Esophagus (tissue), 2 donors: Measurements from ENCODE around the gene ZNF343. TPM values are rescaled to one million over a fixed set of nuclear protein-coding genes. Genes with fewer than 3 reads are reported as not detected.
A peak's percentile ranks its signal among the peaks of the same experiment; 100 is the strongest.
"Not testable (repeated sequence)": the region's sequence is repeated elsewhere in the genome, so short reads cannot be mapped to it uniquely, and the experiment has no call there.

Experiments
- H3K27ac ChIP-seq, 2 donors: one replicate each; pipeline ENCODE4 v1.5.1; 2013; ENCODE audit warnings: low read depth in 2 of 2, mild to moderate bottlenecking in 2 of 2, inconsistent platforms in 1 of 2, low read length in 1 of 2, moderate library complexity in 1 of 2
- H3K27me3 ChIP-seq, 2 donors: one replicate each; pipeline ENCODE4 v1.6.1; 2013; ENCODE audit warnings: low read length in 2 of 2, control low read depth in 1 of 2, mild to moderate bottlenecking in 1 of 2; ENCODE audit not compliant: insufficient read depth in 2 of 2, control insufficient read depth in 1 of 2
- H3K36me3 ChIP-seq, 2 donors: one replicate each; pipeline ENCODE4 v1.6.1; 2013; ENCODE audit warnings: low read length in 1 of 2; ENCODE audit not compliant: control insufficient read depth in 2 of 2, insufficient read depth in 2 of 2
- H3K4me1 ChIP-seq, 2 donors: one replicate each; pipeline ENCODE4 v1.6.1; 2013; ENCODE audit warnings: low read length in 1 of 2; ENCODE audit not compliant: control insufficient read depth in 2 of 2, insufficient read depth in 2 of 2
- H3K4me3 ChIP-seq, 2 donors: one replicate each; pipeline ENCODE4 v1.5.1; 2013; ENCODE audit warnings: low read length in 2 of 2, mild to moderate bottlenecking in 2 of 2, low read depth in 1 of 2, moderate library complexity in 1 of 2
- H3K9me3 ChIP-seq, 2 donors: one replicate each; pipeline ENCODE4 v1.6.1; 2013; ENCODE audit warnings: mild to moderate bottlenecking in 2 of 2, low read depth in 1 of 2, low read length in 1 of 2, moderate library complexity in 1 of 2; ENCODE audit not compliant: control insufficient read depth in 2 of 2, insufficient read depth in 1 of 2
- WGBS, 2 donors: extraction: QIAGEN DNeasy Blood & Tissue Kit; methylation state at CpG; one replicate each; pipeline ENCODE4 v1.1.7; 2013; 5-methylcytosine and 5-hydroxymethylcytosine counted together
- polyA plus RNA-seq, 2 donors: library from polyadenylated mRNA; stranded (reverse); fragments of 200-250 nt; gene quantifications; one replicate each; pipeline ENCODE4 v1.2.3, GENCODE V29; 2013
- donor health status: healthy with polysubstance abuse.
- donor health status: Bipolar disorder and iron deficiency.

The ZNF343 gene
- polyA plus RNA-seq, 2 donors = 4.4 to 4.6 TPM

- H3K4me1 ChIP-seq, H3K4me3 ChIP-seq, H3K36me3 ChIP-seq, H3K9me3 ChIP-seq, H3K27me3 ChIP-seq, H3K27ac ChIP-seq: not testable (repeated sequence)
- 87% methylated on average over 5 of the region's 5 CpGs for WGBS, 2 donors
Measured at GRCh38 chr20:2522826-2523429, 14.2 kb upstream of the ZNF343 start.

GRCh38 chr20:2521369-2522305 lies 12.9 kb upstream of the ZNF343 start:
- no peaks in the 10 kb centered on the region for H3K9me3 ChIP-seq
- H3K27me3 ChIP-seq = no peaks in the 10 kb centered on the region
- no peaks in the 10 kb centered on the region for H3K36me3 ChIP-seq
- H3K4me3 ChIP-seq = no peak overlapping the region
- no peak overlapping the region for H3K27ac ChIP-seq
- no peaks in the 10 kb centered on the region for H3K4me1 ChIP-seq
- 15 to 18% methylated on average over 10 of the region's 10 CpGs for WGBS, 2 donors

GRCh38 chr20:2520617-2521016 lies 11.9 kb upstream of the ZNF343 start:
- Histone ChIP-seq H3K4me3 (no peak overlapping the region), H3K27me3 (no peaks in the 10 kb centered on the region), H3K27ac (no peak overlapping the region), H3K9me3 (no peaks in the 10 kb centered on the region), H3K36me3 (no peaks in the 10 kb centered on the region), H3K4me1 (no peaks in the 10 kb centered on the region)
- 85 to 86% methylated on average over 3 of the region's 3 CpGs for WGBS, 2 donors

- 91 to 93% methylated on average over 4 of the region's 4 CpGs for WGBS, 2 donors
- H3K4me1 ChIP-seq = no peaks in the 10 kb centered on the region
- H3K4me3 ChIP-seq = no peak overlapping the region
- no peaks in the 10 kb centered on the region for H3K27me3 ChIP-seq
- H3K27ac ChIP-seq = no peak overlapping the region
- H3K36me3 ChIP-seq = no peaks in the 10 kb centered on the region
- no peaks in the 10 kb centered on the region for H3K9me3 ChIP-seq
Measured at GRCh38 chr20:2519115-2519809, 10.5 kb upstream of the ZNF343 start.

GRCh38 chr20:2518558-2518957 lies 9.8 kb upstream of the ZNF343 start:
- H3K27me3 ChIP-seq = no peaks in the 10 kb centered on the region
- H3K4me3 ChIP-seq = no peak overlapping the region
- no peaks in the 10 kb centered on the region for H3K36me3 ChIP-seq
- 80 to 88% methylated on average over 4 of the region's 4 CpGs for WGBS, 2 donors
- H3K9me3 ChIP-seq = no peaks in the 10 kb centered on the region
- H3K27ac ChIP-seq = no peak overlapping the region
- no peaks in the 10 kb centered on the region for H3K4me1 ChIP-seq

- Histone ChIP-seq H3K27ac (no peak overlapping the region), H3K4me1 (no peaks in the 10 kb centered on the region), H3K4me3 (no peak overlapping the region), H3K9me3 (no peaks in the 10 kb centered on the region), H3K36me3 (no peaks in the 10 kb centered on the region), H3K27me3 (no peaks in the 10 kb centered on the region)
- WGBS, 2 donors = 86 to 90% methylated on average over 10 of the region's 10 CpGs
Measured at GRCh38 chr20:2518096-2518495, 9.4 kb upstream of the ZNF343 start.

GRCh38 chr20:2516399-2516798 lies 7.7 kb upstream of the ZNF343 start:
- no peak overlapping the region for H3K27ac ChIP-seq
- H3K9me3 ChIP-seq = no peaks in the 10 kb centered on the region
- WGBS, 2 donors = 80 to 86% methylated on average over 2 of the region's 2 CpGs
- no peaks in the 10 kb centered on the region for H3K4me1 ChIP-seq
- no peak overlapping the region for H3K4me3 ChIP-seq
- no peaks in the 10 kb centered on the region for H3K36me3 ChIP-seq
- no peaks in the 10 kb centered on the region for H3K27me3 ChIP-seq

- no peak overlapping the region for H3K27ac ChIP-seq
- 72 to 84% methylated on average over 1 of the region's 1 CpG for WGBS, 2 donors
- no peak overlapping the region for H3K4me3 ChIP-seq
- no peaks in the 10 kb centered on the region for H3K27me3 ChIP-seq
- no peaks in the 10 kb centered on the region for H3K4me1 ChIP-seq
- H3K9me3 ChIP-seq = no peaks in the 10 kb centered on the region
- H3K36me3 ChIP-seq = no peaks in the 10 kb centered on the region
Measured at GRCh38 chr20:2515203-2515602, 6.5 kb upstream of the ZNF343 start.

GRCh38 chr20:2509794-2510193 lies 1.1 kb upstream of the ZNF343 start:
- WGBS, 2 donors = 77 to 83% methylated on average over 3 of the region's 3 CpGs
- Histone ChIP-seq H3K36me3 (no peaks in the 10 kb centered on the region), H3K9me3 (no peaks in the 10 kb centered on the region), H3K4me3 (peak overlapping the region in 1 of 2 donors; percentile 89), H3K4me1 (peaks cover 3 to 6% of the 10 kb centered on the region in 2 donors), H3K27me3 (no peaks in the 10 kb centered on the region), H3K27ac (no peak overlapping the region)
